Activated naive CD8-positive, alpha-beta T cell treated with anti-CD3 and anti-CD28 coated beads for 36 hours (primary cell): ENCODE measurements around the gene MCOLN2. TPM values are rescaled to one million over a fixed set of nuclear protein-coding genes. Genes with fewer than 3 reads are reported as not detected.
A peak's percentile ranks its signal among the peaks of the same experiment; 100 is the strongest.

Experiments
- DNase-seq: peaks from one replicate; pipeline ENCODE4 v3.0.0; 2021
- H3K27ac Mint-ChIP-seq: one replicate; pipeline ENCODE4 v1.8.0; 2022; ENCODE audit warnings: mild to moderate bottlenecking, moderate library complexity, mixed read lengths
- H3K27me3 Mint-ChIP-seq: one replicate; pipeline ENCODE4 v1.8.0; 2022; ENCODE audit warnings: mild to moderate bottlenecking, mixed read lengths
- H3K36me3 Mint-ChIP-seq: one replicate; pipeline ENCODE4 v1.8.0; 2021; ENCODE audit warnings: mild to moderate bottlenecking, mixed read lengths
- H3K4me1 Mint-ChIP-seq: one replicate; pipeline ENCODE4 v1.8.0; 2021; ENCODE audit warnings: mixed read lengths
- H3K4me3 Mint-ChIP-seq: one replicate; pipeline ENCODE4 v1.8.0; 2022; ENCODE audit warnings: mild to moderate bottlenecking, moderate library complexity, mixed read lengths
- H3K9me3 Mint-ChIP-seq: one replicate; pipeline ENCODE4 v1.8.0; 2022; ENCODE audit warnings: mixed read lengths
- total RNA-seq, 2 experiments: library from RNA; stranded (reverse); gene quantifications; one replicate each; pipeline ENCODE4 v1.2.3, GENCODE V29; 2021

MCOLN2 gene
- total RNA-seq, 2 experiments from 2014 or later, result 20.0 to 20.4 TPM

GRCh38 chr1:84939151-84939550, 57.8 kb downstream of the MCOLN2 start:
- no peak overlapping the region for H3K27ac Mint-ChIP-seq
- no peak for DNase-seq
- no peaks in the 10 kb centered on the region for H3K36me3 Mint-ChIP-seq
- H3K27me3 Mint-ChIP-seq, result no peaks in the 10 kb centered on the region
- no peak overlapping the region for H3K4me3 Mint-ChIP-seq
- H3K9me3 Mint-ChIP-seq, result no peaks in the 10 kb centered on the region
- peaks cover 4% of the 10 kb centered on the region for H3K4me1 Mint-ChIP-seq

DNA sequence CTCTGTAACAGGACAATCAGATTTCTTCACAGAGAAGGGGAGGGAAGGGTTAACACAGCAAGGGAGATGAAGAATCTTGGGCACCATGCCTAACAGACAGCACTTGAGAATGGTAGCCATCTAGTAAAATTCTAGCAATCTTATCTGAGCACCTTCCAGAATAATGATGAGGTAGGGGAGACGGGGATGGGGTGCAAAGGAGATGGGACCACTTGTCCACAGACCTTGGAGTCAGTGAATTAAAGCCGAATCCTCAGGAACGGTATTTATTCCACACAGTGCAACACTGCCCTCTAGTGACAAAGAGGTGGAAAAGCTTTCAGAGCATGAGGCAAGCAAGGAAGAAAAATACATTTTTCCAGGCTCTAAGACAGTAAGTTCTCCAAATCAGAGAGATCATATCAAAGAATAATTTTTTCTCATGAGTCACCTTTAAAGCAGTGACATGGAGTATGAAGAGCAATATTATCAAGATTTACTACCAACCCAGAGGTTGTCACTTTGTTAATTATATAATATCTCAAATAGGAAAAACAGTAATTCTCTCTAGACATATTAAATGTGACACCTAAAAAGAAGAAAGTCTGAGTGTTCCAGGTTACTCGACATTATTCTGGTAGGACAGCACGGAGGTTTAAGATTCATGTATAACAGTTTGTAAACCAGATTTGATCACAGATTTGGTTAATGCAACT, 60.6 kb downstream of the MCOLN2 start:
- H3K36me3 Mint-ChIP-seq, result no peaks in the 10 kb centered on the region
- no peak overlapping the region for H3K4me3 Mint-ChIP-seq
- no peak overlapping the region for H3K27ac Mint-ChIP-seq
- H3K27me3 Mint-ChIP-seq, result no peaks in the 10 kb centered on the region
- no peaks in the 10 kb centered on the region for H3K9me3 Mint-ChIP-seq
- H3K4me1 Mint-ChIP-seq, result peaks cover 4% of the 10 kb centered on the region
- peak; percentile 6 for DNase-seq

DNA sequence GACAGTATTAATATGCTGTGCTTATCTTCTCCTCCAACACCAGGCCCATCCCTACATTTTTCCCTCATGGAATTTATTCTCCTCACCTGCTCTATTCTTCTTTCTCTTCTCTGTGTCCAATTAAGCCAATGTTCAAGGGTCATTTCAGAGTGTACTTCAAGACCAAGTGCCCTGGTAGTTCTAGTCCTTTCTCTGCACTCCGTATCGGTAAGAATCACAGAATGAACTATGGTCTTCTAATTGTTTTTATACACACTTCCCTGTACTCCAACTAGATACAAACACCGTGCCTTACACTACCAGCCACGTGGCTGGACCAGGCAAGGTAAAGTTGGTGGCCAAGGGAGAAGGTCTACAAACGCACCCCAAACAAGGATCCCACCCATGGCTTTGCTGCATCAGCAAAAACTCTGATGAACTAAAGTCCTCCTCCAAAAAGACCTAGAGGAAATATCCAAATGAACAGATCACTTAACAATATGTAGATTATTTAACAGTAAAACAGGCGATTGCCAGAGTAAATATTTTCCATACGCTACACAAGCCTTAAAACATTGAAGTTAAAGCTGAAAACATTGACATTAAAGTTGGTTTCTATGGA, 63.8 kb downstream of the MCOLN2 start:
- Mint-ChIP-seq H3K27ac (no peak overlapping the region), H3K4me3 (no peak overlapping the region), H3K27me3 (no peaks in the 10 kb centered on the region), H3K36me3 (peaks cover 2% of the 10 kb centered on the region), H3K9me3 (no peaks in the 10 kb centered on the region), H3K4me1 (peaks cover 21% of the 10 kb centered on the region)
- DNase-seq, result no peak

DNA sequence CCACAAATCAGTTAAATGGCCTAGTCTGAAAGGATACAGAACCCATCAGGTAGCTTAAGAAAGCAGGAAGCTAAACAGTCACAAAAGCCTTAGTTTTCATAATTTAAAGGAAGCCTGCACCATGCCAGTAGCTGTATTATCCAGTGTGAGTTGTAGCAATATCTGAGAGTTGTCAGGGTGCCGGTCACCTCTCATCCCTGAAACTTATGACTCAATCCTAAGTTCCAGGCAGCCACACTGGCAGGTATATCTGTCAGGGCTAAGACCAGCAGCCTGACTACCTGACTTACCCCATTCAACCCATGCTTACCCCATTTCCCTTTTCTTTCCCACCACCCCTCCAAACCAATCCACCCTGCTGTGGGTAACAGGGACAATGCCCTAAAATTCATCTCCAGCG, 66.1 kb downstream of the MCOLN2 start:
- H3K4me3 Mint-ChIP-seq, result no peak overlapping the region
- peaks cover 6% of the 10 kb centered on the region for H3K36me3 Mint-ChIP-seq

DNA sequence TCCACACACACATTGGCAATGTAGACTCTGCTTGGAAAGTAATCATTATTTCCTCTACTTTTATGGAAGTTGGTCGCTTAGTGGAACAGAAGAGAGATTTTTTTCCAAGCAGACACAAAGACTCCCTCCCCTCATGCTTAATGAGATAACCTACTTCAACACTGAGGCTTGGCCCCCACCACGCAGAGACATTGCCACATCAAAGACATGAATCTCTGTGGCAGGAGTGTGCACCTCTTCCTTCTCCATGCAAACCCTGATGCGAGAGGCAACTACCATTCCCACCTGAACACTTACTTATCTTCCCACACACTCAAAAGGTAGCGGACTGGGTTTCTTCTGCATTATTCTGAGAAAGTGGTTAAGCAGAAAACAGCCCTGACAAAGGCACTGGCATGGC, 66.6 kb downstream of the MCOLN2 start:
- peaks cover 6% of the 10 kb centered on the region for H3K36me3 Mint-ChIP-seq
- no peaks in the 10 kb centered on the region for H3K9me3 Mint-ChIP-seq
- no peak overlapping the region for H3K4me3 Mint-ChIP-seq
- H3K4me1 Mint-ChIP-seq, result peaks cover 17% of the 10 kb centered on the region
- H3K27ac Mint-ChIP-seq, result no peak overlapping the region
- H3K27me3 Mint-ChIP-seq, result no peaks in the 10 kb centered on the region
- DNase-seq, result no peak

More for the DNA sequence above, 66.1 kb downstream of the MCOLN2 start:
- DNase-seq, result no peak
- Mint-ChIP-seq H3K4me1 (peaks cover 17% of the 10 kb centered on the region), H3K27me3 (no peaks in the 10 kb centered on the region), H3K27ac (peak overlapping the region; percentile 18), H3K9me3 (no peaks in the 10 kb centered on the region)

DNA sequence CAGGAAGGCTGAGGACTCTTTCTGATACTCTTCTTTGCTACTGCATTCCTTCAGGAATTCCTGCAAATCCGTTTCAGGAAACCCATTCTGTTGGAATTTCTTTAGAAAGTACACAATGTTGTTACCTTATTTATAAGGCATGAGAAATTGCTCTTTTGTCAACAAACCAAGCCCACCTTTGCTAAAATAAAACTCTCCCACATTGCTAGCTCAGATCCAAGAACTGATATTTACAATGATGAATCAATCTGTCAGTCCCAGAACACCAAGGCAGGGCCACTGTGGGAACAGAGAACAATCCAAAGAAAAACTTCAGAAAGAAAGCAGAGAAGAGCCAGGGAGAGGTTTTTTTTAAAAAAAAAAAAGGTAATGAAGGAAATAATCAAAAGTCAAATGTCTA, 67.3 kb downstream of the MCOLN2 start:
- no peaks in the 10 kb centered on the region for H3K27me3 Mint-ChIP-seq

DNA sequence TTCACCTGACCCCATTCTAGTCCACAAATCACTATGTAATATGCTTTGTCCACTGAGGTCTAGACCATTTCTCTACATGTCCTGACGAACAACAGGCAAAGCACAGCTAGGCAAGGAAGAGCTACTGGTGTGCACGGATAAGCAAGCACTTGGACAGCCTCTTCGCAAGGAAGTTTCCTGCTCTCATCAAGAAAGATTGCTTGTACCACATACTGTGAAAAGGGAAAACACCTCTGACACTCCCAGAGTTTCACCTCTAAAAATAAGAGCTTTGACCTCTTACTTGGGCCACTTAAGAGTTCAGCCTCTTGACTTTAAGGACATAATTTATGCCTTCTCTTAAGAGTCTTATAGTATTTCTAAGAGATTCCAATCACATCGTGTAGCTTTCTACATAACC, 67.9 kb downstream of the MCOLN2 start:
- Mint-ChIP-seq H3K4me3 (no peak overlapping the region), H3K27ac (no peak overlapping the region), H3K9me3 (no peaks in the 10 kb centered on the region), H3K36me3 (peaks cover 6% of the 10 kb centered on the region), H3K4me1 (peaks cover 17% of the 10 kb centered on the region), H3K27me3 (no peaks in the 10 kb centered on the region)
- no peak for DNase-seq

More for the DNA sequence above, 67.3 kb downstream of the MCOLN2 start:
- H3K27ac Mint-ChIP-seq, result no peak overlapping the region
- peaks cover 6% of the 10 kb centered on the region for H3K36me3 Mint-ChIP-seq
- DNase-seq, result no peak
- peaks cover 17% of the 10 kb centered on the region for H3K4me1 Mint-ChIP-seq
- H3K4me3 Mint-ChIP-seq, result no peak overlapping the region
- no peaks in the 10 kb centered on the region for H3K9me3 Mint-ChIP-seq

DNA sequence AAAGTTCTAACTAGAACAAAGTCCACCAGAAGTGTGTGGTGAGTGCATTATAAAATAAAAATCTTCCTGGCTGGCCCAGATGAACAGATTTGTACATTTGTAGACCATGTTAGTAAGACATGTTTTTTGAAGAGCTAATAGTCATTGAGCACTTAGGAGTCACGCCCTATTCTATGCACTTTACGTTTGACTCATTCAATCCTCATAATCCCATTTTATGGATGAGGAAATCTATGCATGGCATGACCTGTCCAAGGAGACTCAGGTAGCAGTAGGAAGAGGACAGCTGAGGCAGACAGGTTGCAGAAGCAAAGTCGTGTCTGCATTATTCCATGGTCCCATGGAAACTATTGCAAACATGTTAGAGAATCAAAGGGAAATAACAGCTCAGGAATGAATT, 73.6 kb downstream of the MCOLN2 start:
- no peak overlapping the region for H3K4me3 Mint-ChIP-seq
- H3K36me3 Mint-ChIP-seq, result peaks cover 4% of the 10 kb centered on the region
- H3K4me1 Mint-ChIP-seq, result peaks cover 2% of the 10 kb centered on the region
- no peak for DNase-seq
- H3K9me3 Mint-ChIP-seq, result no peaks in the 10 kb centered on the region
- H3K27me3 Mint-ChIP-seq, result no peaks in the 10 kb centered on the region
- no peak overlapping the region for H3K27ac Mint-ChIP-seq

DNA sequence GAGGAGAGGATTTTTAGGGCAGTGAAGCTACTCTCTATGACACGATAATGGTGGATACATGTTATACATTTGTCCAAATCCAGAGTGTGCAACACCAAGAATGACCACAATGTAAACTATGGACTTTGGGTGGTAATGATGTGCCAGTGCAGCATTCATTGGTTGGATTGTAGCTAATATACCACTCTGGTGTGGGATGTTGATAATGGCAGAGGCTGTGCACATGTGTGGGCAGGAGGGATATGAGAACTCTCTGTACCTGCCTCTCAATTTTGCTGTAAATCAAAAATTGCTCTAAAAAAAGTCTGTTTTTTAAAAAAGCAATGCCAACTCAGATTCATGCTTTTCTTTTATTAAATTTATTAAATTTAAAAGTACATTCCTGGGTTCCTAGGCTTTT, 76.8 kb downstream of the MCOLN2 start:
- no peak for DNase-seq
- Mint-ChIP-seq H3K4me3 (no peak overlapping the region), H3K27me3 (no peaks in the 10 kb centered on the region), H3K27ac (no peak overlapping the region), H3K36me3 (no peaks in the 10 kb centered on the region), H3K9me3 (no peaks in the 10 kb centered on the region), H3K4me1 (peaks cover 2% of the 10 kb centered on the region)

DNA sequence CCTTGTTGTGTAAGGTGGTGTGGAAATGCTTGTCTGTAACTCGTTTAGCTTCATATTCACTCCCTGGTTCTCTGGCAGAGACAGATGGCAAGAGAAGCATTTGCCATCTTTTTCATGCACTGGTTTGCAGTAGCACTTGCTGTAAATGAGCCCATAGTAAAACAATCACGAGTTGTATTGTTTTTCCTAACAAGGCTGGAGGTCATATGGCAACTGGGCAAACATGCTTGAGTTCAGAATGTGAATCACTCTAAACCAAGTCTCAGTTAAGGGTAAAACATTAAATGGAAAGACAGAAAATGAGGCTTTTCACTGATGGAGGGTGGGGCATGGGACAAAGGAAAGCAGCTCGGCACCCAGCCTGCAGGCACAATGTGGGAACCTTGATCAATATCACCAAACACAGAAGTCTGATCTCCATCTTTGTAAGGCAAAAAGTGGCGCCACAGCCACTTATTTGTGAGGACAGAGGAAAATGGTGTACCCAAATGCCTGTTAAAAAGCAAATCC, 77.4 kb downstream of the MCOLN2 start:
- DNase-seq, result no peak
- H3K27me3 Mint-ChIP-seq, result no peaks in the 10 kb centered on the region
- H3K27ac Mint-ChIP-seq, result no peak overlapping the region
- no peak overlapping the region for H3K4me3 Mint-ChIP-seq
- H3K36me3 Mint-ChIP-seq, result no peaks in the 10 kb centered on the region
- peaks cover 2% of the 10 kb centered on the region for H3K4me1 Mint-ChIP-seq
- H3K9me3 Mint-ChIP-seq, result no peaks in the 10 kb centered on the region

DNA sequence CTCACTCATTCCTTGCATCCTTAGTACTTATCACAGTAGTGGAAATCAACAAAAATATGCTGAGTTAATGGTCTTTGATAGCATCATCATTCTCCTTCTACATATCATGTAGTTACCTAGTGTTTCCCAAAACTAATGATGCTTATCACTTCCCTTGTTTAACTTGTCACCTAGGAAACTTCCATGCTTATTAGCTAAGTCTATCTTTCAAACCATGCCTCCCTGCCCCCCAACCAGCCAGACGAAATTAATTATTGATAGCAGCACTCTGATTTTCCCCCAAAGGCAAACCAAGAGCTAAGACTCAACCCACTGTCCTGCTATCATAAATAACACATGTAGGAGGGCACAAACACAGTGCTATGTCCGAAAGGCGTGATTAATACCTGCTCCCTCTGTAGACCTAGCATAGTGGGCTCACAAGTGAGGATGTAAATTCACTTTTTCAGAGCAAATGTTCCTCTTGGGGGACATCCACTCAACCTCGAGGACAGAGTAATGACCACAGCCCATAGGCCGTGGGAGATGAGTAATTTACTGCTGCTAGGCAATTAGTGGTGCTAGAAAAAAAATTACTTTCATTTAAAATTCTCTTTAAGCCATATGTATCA, 78.1 kb downstream of the MCOLN2 start:
- peaks cover 2% of the 10 kb centered on the region for H3K4me1 Mint-ChIP-seq
- DNase-seq, result no peak
- H3K27me3 Mint-ChIP-seq, result no peaks in the 10 kb centered on the region
- H3K9me3 Mint-ChIP-seq, result no peaks in the 10 kb centered on the region
- H3K27ac Mint-ChIP-seq, result no peak overlapping the region
- no peak overlapping the region for H3K4me3 Mint-ChIP-seq
- H3K36me3 Mint-ChIP-seq, result no peaks in the 10 kb centered on the region

GRCh38 chr1:84916897-84917296, 80.0 kb downstream of the MCOLN2 start:
- DNase-seq, result no peak
- Mint-ChIP-seq H3K4me3 (no peak overlapping the region), H3K4me1 (peaks cover 2% of the 10 kb centered on the region), H3K27ac (no peak overlapping the region), H3K36me3 (no peaks in the 10 kb centered on the region), H3K9me3 (no peaks in the 10 kb centered on the region), H3K27me3 (no peaks in the 10 kb centered on the region)

- DNase-seq, result no peak
- Mint-ChIP-seq H3K4me1 (no peaks in the 10 kb centered on the region), H3K9me3 (no peaks in the 10 kb centered on the region), H3K4me3 (no peak overlapping the region), H3K27ac (no peak overlapping the region), H3K36me3 (no peaks in the 10 kb centered on the region), H3K27me3 (peaks cover 6% of the 10 kb centered on the region)
These were observed 83.4 kb downstream of the MCOLN2 start for GRCh38 chr1:84913555-84913892.

- Mint-ChIP-seq H3K27me3 (peaks cover 8% of the 10 kb centered on the region), H3K4me3 (no peak overlapping the region), H3K4me1 (no peaks in the 10 kb centered on the region), H3K36me3 (no peaks in the 10 kb centered on the region), H3K27ac (no peak overlapping the region), H3K9me3 (no peaks in the 10 kb centered on the region)
- no peak for DNase-seq
These were observed 84.0 kb downstream of the MCOLN2 start for GRCh38 chr1:84912726-84913554.
